DMS114 treated with DMSO at 0.1 percent for 48 hours (cell line): ENCODE data around the gene CCNB1.
"Not testable (repeated sequence)": the region's sequence is repeated elsewhere in the genome, so short reads cannot be mapped to it uniquely, and the experiment has no call there.

Source experiments
- DNase-seq: peaks from one replicate; lab custom pipeline; 2025; ENCODE audit not compliant: unreplicated experiment; lab: John Stamatoyannopoulos, UW

The CCNB1 gene

DNA sequence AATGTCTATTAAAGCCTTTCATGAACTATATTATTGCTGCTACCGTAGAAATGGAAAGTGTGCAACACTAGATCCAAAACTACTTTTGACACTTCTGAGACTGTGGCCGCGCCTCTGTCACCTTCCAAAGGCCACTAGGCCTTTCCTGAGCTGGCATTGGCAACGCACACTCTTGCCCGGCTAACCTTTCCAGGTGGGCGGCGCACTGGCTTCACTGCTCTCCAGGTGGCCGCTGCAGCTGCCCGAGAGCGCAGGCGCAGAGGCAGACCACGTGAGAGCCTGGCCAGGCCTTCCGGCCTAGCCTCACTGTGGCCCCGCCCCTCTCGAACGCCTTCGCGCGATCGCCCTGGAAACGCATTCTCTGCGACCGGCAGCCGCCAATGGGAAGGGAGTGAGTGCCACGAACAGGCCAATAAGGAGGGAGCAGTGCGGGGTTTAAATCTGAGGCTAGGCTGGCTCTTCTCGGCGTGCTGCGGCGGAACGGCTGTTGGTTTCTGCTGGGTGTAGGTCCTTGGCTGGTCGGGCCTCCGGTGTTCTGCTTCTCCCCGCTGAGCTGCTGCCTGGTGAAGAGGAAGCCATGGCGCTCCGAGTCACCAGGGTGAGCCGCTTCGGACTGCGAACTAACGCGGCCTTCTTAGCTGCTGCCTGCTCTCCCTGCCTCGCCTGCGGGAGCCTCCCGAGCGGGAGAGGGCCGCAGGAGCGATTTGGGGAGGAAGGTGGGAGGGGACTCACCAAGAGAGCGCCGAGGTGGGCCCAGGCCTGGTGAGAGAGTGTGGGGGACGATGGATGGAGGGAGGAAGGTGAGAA lies at the start of gene CCNB1:
Gene CCNB1, plus strand, starts transcription at position 465 of the 807 bp plus-strand sequence. Its CDS starts 113 bp downstream, at position 578.
- DNase-seq, result peak; percentile 96

DNA sequence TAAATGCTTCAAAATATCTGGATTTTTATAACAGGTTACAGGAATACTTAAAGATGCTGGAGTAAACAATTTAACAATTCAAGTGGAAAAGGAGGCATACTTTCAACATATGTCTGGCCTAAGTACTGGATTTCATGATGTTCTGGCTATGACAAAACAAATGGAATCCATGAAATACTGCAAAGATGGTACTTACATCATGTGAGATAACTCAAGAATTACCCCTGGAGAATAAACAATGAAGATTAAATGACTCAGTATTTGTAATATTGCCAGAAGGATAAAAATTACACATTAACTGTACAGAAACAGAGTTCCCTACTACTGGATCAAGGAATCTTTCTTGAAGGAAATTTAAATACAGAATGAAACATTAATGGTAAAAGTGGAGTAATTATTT lies 37.5 kb upstream of the CCNB1 start:
- DNase-seq, result no peak

DNA sequence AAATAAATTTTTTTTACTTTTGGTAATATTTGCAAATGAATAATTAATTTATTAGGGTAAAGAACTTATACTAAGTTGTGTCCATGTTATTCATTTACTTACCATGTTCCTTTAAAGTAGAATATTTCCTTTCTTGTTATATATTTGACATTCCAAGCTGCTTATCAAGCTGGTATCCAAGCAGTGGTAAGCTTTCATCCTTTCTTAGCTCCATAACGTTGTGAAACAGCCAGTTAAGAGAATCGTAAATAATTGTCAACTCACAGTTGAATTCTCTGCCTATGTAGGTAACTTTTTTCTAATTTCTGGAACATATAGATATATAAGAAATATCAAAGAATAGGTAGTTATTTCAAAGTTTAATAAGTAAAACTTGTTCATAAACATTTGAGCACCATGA lies 36.7 kb upstream of the CCNB1 start:
- DNase-seq, result no peak

DNA sequence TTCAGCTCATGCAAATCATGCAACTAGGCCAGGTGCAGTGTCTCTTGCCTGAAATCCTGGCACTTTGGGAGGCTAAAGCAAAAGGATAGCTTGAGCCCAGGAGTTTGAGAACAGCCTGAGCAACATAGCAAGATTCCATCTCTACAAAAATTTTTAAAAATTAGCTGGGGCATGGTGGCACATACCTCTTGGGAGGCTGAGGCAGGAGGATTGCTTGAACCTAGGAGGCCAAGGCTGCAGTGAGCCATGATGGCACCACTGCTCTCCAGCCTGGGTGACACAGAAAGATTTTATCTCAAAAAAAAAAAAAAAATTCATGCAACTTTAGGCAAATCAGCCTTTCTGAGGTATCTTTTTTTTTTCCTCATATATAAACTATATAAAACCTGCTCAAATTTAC lies 35.6 kb upstream of the CCNB1 start:
- no peak for DNase-seq

DNA sequence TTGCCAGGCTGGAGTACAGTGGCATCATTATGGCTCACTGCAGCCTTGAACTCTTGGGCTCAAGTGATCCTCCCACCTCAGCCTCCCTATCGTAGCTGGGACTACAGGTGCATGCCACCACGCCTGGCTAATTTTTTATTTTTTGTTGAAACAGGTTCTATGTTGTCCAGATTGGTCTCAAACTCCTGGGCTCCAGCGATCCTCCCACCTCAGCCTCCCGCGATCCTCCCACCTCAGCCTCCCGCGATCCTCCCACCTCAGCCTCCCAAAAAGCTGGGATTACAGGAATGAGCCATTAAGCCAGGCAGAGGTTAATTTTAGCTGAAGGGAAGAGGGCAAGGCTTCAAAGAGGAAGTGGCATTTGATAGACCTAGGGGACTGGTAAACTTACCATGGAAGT lies 32.8 kb upstream of the CCNB1 start:
- no peak for DNase-seq

DNA sequence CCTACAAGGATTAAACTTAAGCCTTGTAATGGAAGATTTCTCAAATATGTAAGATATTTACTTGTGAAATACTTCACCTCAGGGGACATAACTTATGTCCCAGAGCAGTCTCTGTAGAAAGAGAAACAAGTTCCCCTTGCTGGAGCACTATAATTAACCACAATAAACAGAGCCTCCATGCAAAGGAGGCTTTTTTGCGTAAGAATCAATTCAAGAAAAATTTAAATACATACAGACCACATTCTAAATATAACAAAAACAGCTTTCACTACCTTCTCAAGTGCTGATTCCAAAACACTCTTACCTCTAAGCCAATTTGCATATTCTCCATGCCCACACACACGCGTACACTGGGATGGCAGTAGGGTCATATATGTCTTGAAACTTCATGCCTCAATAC lies 30.7 kb upstream of the CCNB1 start:
- no peak for DNase-seq

DNA sequence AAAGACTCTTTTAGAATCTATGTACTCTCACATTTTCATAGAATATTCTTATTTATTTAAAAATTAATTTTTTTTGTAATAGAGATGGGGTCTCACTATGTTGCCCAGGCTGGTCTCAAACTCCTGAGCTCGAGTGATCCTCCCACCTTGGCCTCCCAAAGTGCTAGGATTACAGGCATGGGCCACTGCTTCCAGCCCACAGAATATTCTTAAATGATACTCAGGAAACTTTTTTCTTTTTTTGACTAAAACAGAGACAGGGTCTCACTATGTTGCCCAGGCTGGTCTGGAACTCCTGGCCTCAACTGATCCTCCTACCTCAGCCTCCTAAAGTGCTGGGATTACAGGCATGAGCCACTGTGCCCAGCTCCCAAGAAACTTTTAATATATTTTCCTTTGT lies 29.7 kb upstream of the CCNB1 start:
- DNase-seq, result not testable (repeated sequence)

DNA sequence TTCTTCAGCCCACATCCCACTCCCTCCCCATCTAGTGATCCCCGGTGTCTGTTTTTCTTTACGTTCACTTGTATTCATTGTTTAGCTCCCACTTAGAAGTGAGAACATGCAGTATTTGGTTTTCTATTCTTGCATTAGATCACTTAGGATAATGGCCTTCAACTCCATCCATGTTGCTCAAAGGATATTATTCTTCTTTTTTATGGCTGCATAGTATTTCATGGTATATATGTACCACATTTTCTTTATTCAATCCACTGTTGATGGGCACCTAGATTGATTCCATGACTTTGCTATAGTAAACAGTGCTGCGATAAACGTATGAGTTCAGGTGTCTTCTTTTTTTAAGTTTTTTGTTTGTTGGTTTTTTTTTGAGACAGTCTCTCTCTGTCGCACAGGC lies 29.1 kb upstream of the CCNB1 start:
- no peak for DNase-seq

DNA sequence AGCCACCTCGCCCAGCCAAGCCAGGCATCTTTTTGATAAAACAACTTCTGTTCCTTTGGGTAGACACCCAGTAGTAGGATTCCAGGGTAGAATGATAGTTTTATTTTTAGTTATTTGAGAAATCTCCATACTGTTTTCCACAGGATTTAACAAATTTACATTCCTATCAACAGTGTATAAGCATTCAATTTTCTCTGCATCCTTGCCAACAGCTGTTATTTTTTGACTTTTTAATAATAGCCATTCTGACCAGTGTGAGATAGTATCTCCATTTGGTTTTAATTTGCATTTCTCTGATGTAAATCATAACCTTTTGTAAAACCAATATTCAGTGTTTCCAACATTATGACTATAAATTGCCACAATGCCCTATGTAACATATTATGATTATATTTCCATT lies 28.2 kb upstream of the CCNB1 start:
- no peak for DNase-seq

DNA sequence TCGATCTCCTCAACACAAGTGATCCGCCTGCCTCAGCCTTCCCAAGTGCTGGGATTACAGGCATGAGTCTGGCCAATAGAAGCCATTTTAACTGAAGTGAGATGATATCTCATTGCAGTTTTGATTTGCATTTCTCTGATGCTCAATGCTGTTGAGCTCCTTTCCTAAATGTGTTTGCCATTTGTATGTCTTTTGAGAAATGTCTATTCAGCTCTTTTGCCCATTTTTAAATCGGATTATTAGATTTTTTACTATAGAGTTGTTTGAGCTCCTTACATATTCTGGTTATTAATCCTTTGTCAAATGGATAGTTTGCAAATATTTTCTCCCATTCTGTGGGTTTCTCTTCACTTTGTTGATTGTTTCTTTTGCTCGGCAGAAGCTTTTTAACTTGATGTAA lies 26.7 kb upstream of the CCNB1 start:
- DNase-seq, result not testable (repeated sequence)

DNA sequence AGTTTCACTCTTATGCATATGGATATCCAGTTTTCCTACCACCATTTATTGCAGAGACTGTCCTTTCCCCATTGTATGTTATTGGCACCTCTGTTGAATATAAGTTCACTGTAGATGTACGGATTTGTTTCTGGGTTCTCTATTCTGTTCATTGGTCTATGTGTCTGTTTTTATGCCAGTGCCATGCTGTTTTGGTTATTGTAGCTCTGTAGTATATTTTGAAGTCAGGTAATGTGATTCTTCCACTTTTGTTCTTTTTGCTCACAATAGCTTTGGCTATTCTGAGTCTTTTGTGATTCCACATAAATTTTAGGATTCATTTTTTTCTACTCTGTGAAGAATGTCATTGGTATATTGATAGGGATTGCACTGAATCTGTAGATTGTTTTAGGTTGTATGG lies 26.1 kb upstream of the CCNB1 start:
- no peak for DNase-seq

DNA sequence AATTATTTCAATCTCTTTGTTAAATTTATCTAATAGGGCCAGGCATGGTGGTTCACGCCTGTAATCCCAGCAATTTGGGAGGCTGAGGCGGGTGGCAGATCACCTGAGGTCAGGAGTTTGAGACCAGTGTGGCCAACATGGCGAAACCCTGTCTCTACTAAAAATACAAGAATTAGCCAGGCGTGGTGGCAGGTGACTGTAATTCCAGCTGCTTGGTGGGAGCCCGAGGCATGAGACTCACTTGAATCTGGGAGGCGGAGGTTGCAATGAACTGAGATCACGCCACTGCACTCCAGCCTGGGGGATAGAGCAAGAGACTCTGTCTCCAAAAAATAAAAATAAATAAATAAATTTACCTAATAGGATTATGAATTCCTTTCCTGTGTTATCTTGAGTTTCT lies 18.4 kb upstream of the CCNB1 start:
- not testable (repeated sequence) for DNase-seq

DNA sequence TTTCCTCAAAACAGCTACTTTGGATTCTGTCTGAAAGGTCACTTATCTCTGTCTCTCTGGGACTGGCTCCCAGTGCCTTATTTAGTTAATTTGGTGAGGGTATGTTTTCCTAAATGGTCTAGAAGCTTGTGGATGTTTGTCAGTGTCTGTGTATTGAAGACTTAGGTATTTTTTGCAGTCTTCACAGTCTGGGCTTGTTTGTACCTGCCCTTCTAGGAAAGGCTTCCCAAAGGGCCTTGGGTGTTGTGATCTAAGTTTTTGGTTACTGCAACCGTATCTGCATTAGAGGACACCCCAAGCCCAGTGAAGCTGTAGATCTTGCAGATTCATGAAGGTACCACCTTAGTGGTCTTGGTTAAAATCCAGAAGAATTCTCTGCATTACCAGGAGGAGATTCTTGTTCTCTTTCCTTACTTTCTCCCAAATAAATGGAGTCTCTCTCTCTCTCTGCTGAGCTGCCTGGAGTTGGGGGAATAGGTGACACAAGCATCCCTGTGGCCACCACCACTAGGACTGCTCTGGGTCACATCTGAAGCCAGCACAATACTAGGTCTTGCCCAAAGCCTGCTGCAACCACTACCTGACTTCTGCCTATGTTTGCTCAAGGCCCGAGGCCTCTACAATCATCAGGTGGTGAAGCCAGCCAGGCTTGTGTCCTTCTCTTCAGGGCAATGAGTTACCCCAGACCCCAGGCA lies 17.8 kb upstream of the CCNB1 start:
- DNase-seq, result no peak

DNA sequence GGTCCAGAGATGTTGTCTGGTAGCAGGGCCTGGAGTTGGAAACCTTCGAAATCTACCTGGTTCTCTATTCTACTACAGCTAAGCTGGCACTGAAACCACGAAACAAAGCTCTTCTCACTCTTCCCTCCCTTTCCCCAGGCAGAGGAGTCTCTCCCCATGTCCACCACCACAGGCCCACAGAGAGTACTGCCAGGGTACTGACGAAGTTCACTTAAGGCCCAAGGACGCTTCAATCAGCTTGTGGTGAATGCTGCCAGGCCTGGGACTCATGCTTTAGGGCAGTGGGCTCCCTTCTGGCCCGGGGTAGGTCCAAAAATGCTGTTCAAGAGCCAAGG lies 17.3 kb upstream of the CCNB1 start:
- DNase-seq, result no peak

DNA sequence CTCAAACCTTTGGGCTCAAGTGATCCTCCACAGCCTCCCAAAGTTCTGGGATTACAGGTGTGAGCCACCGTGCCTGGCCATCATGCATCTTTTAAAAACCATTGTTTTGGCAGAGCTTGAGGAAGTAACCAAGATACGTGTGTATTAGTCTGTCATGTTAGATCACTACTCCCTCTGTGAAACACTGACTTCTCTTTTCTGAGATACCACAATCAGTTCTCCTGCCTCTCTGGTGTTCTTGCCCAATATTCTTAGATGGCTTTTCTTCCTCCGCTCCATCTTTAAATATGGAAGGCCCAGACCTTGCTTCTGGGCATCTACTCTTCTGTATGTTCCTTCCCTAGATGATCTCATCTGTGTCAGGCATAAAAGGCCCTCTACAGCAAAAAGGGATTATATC lies 14.2 kb upstream of the CCNB1 start:
- DNase-seq, result no peak

DNA sequence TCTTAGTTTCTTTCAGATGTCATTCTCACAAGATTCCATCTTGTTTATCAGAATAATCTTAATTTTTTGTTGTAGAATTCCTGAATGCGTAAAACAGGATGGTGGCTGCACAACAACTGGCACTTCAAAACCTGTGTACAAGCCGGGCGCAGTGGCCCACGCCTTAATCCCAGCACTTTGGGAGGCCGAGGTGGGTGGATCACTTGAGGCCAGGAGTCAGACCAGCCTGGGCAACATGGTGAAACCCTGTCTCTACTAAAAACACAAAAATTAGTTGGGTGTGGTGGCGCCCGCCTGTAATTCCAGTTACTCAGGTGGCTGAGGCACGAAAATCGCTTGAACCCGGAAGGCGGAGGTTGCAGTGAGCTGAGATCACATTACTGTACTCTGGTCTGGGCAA lies 10.5 kb upstream of the CCNB1 start:
- DNase-seq, result no peak

DNA sequence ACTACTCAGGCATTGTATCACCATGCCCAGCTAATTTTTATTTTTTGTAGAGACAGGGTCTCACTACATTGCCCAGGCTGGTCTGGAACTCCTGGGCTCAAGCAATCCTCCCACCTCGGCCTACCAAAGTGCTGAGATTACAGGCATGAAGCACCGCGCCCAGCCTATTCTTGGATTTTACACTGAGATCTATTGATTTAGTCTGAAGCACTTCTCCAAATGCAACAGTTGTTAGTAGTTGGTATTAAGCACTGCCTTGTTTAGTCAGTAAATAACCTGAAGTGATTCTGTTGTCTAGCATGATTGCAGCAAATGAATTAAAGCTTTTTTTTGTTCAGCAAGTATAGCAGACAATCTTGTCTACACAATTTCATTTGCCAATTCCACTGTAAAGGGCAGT lies 8.9 kb upstream of the CCNB1 start:
- DNase-seq, result no peak

DNA sequence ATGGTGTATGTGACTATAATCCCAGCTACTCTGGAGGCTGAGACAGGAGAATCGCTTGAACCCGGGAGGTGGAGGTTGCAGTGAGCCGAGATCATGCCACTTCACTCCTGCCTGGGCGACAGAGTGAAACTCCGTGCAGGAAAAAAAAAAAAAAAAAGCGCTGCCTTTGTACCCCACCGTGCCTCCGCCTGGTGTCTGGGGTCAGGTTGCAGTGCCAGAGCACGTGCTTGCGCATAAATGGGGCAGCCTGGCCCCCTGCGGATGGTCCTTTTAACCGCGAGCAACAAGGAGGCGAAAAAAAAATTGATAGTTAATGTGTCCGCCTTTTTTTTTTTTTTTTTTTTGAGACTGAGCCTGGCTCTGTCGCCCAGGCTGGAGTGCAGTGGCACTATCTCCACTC lies 6.3 kb upstream of the CCNB1 start:
- DNase-seq, result no peak

DNA sequence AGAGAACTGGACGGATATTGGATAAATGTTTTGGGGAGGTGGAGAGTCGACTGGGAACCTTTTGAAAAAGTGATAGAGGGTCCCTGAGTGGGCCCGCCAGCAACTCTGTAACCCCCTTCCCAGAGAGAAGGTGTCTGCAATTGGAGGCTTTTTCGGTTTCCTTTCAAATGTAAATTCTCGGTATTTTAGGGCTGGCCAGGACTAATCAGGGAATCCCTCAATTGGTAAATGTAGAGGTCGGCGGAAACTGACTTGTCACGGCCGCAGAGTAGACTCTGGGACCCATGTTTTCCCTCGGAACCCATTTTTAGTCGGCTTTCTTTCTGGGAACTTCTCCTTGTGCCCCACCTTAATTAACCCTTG lies 524 bp downstream of the CCNB1 start:
- DNase-seq, result no peak

DNA sequence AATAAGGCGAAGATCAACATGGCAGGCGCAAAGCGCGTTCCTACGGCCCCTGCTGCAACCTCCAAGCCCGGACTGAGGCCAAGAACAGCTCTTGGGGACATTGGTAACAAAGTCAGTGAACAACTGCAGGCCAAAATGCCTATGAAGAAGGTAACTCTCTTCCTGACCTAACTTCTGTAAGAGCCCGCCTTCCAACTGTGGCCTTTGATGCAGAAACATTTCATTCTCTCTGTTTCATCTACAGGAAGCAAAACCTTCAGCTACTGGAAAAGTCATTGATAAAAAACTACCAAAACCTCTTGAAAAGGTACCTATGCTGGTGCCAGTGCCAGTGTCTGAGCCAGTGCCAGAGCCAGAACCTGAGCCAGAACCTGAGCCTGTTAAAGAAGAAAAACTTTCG lies 979 bp downstream of the CCNB1 start:
- no peak for DNase-seq

DNA sequence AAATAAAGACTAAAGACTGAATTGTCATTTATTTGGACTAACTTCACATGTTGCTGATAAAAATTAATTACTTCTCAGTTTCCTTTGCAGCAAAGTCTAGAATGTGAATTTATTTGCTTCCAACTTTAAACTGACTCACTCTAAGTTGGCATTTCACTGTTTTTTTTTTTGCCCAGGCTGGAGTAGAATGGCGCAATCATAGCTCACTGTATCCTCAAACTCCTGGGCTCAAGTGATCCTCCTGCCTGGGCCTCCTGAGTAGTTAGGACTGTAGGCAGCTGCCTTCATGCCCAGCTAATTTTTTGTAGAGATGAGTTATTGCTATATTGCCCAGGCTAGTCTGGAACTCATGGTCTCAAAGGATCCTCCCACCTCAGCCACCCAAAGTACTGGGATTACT lies 3.5 kb downstream of the CCNB1 start:
- DNase-seq, result no peak

DNA sequence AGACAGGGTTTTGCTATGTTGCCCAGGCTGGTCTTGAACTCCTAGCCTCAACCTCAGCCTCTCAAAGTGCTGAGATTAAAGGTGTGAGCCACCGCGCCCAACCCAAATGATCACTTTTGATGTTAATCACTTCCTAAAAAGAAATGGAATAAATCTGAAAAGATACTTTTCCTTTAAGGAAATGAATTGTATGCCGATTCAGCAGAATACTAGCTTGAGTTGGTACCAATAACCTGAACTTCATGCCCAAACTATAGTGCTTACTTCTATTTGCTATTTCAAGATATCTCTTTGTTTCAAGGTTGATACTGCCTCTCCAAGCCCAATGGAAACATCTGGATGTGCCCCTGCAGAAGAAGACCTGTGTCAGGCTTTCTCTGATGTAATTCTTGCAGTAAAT lies 4.0 kb downstream of the CCNB1 start:
- DNase-seq, result no peak
